ENCODE measurements around the gene MTARC1.

DNA sequence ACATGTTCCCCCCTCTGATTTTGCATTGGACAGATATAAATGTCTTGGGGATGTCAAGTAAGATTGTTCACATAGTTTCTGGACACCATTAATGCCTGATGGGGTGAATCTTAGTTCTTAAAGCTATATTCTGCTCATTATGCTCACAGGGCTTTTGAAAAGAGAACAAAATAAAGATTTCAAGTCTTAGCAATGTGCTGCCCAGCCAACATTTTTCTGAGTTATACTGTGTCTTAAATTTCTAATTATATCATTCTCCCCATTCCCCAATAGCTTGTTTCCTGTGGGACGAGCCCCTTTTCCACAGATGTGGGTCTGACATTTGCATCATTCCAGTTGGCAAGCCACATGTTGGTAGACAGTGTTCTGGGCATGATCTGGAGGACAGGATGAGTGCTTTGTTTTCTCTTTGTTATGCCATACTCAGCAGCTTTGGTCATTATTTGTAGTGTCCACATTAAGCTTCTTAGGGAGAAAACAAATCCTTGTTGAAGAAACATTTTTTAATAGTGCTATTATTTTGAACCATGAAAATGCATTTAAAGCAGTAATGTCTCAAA lies 32.8 kb downstream of the MTARC1 start:
- TF ChIP-seq FOXM1 (IDR thresholded peaks at IDR 0.05; ENCODE audit: borderline replicate concordance) (no peak), FOXK2 (IDR thresholded peaks at IDR 0.05) (no peak), SUZ12 (IDR thresholded peaks at IDR 0.05) (no peak), ELF4 (IDR thresholded peaks at IDR 0.05) (no peak), FOXA1 (IDR thresholded peaks at IDR 0.05) (no peak), CTBP1 (IDR thresholded peaks at IDR 0.05; ENCODE audit: borderline replicate concordance) (no peak), ZNF384 (IDR thresholded peaks at IDR 0.05) (no peak), SP1 (IDR thresholded peaks at IDR 0.05) (no peak), PKNOX1 (IDR thresholded peaks at IDR 0.05) (no peak), HDGF (IDR thresholded peaks at IDR 0.05; ENCODE audit: borderline replicate concordance) (no peak)

Data from HEK293T (cell line).